Epithelial cell of esophagus (primary cell): ENCODE measurements around the gene ZBTB7A.

Source experiments
- DNase-seq: peaks from one replicate; pipeline ENCODE4 v3.0.0; 2010; ENCODE audit warnings: low read depth
- H3K4me3 ChIP-seq: 2 replicates; pipeline ENCODE4 v1.5.1; 2011; ENCODE audit warnings: mild to moderate bottlenecking, low read length, control low read depth
- TF ChIP-seq, protein P1 (sequence below): IDR thresholded peaks from 2 replicates; pipeline ENCODE4 v1.5.1; 2011; ENCODE audit warnings: low read depth, mild to moderate bottlenecking, low read length, control low read depth, inconsistent platforms; ENCODE audit not compliant: insufficient read depth; ENCODE audit errors: missing control alignments

The ZBTB7A gene

DNA sequence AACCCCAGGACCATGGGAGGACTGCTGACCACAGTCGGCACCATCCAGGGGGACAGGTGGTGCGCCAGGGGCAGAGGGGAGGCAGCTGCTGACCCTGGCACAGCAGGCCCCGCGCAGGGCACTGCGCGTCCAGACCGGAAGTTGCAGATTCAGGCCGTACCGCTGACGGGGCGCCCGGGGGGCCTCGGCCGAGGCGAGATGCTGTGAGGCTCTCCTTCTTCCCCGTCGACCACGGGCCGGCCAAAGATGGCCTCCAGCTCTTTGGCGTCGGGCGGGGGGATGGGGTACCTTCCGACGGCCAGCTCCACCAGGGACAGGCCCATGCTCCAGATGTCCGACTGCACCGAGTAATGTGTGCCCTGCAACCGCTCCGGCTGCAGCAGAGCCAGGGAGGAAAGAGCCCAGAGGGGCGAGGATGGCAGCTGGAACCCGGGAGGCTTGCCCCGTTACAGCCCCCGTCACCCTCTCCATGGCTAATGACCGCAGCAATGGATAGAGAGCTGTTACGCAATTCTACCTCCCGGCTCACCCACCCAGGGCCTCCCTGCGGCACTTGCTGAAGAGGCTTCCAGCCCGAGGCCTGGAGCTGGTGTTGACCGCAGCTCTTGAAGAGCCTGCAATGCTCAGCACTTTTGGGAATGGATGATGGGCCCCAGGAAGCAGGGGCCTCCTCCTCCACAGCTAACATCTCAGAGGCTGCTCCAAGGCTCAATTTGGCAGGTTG is 32.5 kb upstream of the ZBTB7A start:
- no peak for DNase-seq
- TF ChIP-seq, protein P1, sequence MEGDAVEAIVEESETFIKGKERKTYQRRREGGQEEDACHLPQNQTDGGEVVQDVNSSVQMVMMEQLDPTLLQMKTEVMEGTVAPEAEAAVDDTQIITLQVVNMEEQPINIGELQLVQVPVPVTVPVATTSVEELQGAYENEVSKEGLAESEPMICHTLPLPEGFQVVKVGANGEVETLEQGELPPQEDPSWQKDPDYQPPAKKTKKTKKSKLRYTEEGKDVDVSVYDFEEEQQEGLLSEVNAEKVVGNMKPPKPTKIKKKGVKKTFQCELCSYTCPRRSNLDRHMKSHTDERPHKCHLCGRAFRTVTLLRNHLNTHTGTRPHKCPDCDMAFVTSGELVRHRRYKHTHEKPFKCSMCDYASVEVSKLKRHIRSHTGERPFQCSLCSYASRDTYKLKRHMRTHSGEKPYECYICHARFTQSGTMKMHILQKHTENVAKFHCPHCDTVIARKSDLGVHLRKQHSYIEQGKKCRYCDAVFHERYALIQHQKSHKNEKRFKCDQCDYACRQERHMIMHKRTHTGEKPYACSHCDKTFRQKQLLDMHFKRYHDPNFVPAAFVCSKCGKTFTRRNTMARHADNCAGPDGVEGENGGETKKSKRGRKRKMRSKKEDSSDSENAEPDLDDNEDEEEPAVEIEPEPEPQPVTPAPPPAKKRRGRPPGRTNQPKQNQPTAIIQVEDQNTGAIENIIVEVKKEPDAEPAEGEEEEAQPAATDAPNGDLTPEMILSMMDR: no peak

DNA sequence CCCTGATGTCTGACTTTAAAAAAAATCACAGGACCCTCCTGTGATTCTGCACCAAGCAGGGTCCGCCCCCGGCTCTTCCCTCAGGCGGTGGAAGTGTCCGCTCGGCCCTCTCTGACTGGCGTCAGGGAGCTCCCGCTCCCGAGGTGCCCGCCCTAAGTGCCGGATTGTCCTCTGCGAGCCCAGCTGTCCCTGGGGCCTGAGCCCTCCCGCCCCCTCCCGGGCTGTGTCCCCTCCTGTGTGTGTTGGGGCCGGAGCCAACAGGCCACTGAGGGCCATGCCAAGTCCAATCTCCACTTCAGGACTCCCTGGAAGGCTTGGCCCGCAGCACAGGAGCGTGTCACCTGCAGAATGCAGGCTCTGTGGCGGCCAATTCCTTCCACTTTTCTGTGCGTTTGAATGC is 31.8 kb upstream of the ZBTB7A start:
- DNase-seq: no peak
- no peak overlapping the region for H3K4me3 ChIP-seq
- TF ChIP-seq, protein P1: no peak

More for the DNA sequence above, 32.5 kb upstream of the ZBTB7A start:
- H3K4me3 ChIP-seq: no peak overlapping the region

DNA sequence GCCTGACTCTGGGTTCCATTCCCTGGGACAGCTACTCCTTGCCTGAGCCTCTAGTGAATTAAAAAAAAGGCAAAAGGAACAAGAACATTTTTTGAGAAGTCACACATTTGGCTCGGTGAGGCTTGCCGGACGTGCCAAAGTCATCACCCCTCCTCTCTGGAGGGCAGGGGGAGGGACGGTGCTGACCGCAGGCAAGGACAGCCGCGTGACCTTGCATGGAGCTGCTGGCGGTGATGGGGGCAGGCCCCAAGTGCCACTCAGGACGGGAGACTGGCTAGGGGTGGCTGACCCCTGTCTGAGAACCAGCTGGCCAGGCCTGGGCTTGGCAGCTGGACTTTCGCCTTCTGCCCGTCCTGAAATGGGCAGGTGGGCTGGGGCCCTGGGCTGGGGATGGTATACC is 30.8 kb upstream of the ZBTB7A start:
- no peak for DNase-seq
- H3K4me3 ChIP-seq: no peak overlapping the region
- TF ChIP-seq, protein P1: no peak

DNA sequence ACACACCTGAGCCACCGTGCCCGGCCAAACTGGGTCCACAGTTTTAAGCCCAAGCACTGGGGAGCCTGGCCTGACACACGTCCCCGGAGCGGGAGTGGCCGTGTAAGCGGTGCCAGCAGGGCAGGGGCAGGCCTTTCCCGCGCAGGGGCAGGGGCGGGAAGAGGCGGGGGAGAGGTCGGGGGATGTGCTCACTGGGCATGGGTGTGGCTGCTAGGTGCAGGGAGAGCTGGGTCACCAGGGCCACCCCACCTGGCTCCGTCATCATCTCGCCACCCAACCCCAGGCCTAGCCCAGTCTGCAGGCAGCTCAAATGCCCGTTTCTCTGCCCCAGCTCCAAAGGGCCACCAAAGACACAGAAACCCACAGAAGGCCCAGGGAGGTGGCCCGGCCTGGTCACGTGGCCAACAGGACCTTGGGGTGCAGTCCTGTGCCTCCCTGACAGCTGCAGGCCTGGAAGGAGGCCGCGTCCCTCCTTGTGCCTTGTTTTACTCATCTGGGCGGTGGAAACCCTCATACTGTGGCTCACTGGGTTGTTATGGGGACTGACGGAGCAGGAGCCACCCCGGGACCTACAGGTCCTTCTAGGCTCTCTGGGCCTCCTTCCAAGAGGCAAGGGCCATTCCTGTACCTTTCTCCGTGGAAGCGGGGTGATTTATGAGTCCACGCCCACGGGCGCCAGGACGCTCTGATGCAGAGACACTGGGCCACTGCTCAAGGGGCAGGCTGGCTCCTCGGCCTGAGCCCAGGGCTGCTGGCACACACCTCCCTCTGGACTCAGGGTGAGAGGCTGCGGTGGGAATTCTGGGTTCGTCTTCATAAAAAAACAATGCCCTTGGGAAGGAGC is 29.6 kb upstream of the ZBTB7A start:
- TF ChIP-seq, protein P1: no peak
- no peak for DNase-seq
- H3K4me3 ChIP-seq: no peak overlapping the region

DNA sequence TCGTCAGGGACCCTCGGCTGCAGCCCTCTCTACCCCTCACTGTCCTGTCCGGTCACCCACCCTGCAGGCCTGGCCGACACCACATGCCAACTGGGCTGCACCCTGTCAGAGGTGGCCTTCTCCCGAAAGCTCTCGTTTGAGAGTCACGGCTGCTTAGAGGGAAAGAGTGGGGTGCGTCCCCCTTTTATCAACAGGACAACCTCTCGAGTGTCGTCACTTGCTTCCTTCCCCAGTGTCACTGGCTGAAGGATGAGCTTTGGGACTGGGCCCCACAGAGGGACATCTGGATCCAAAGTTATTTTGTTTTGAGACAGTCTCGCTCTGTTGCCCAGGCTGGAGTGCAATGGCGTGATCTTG is 28.8 kb upstream of the ZBTB7A start:
- TF ChIP-seq, protein P1: no peak
- no peak for DNase-seq

DNA sequence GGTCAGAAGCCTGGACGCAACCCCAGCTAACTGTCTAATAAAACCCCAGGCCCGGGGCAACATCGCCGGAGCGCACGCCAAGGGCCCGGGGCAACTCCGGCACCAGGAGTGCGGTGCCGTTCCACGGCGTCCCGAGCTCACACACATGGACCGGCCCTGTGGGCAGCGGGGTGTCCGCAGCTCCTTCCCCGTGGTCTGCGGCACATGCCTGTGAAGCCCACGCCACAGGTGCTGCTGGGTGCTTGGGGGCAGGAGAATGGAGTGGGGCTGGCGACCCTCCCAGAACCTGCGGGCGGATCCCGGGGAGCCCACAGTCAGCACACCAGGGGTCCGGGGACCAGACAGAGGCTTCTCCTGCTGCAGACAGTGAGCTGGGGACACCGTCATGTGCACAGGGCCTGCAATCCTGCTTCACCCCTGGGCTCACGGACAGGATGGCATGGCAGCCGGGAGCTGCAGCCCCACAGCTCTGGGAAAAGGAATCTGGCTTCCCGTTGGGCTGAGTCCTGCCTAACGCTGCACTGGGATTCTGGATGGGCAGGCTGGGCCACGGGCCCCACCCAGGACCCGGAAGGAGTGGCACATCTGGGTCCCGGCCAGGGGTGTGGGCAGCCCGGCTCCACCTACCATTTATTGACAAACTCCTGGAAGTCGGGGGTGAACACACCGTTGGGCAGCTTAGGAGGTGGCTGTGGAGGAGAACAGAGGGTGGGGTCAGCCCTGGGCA is 28.2 kb upstream of the ZBTB7A start:
- TF ChIP-seq, protein P1: no peak
- no peak overlapping the region for H3K4me3 ChIP-seq

More for the DNA sequence above, 28.8 kb upstream of the ZBTB7A start:
- H3K4me3 ChIP-seq: no peak overlapping the region

More for the DNA sequence above, 28.2 kb upstream of the ZBTB7A start:
- no peak for DNase-seq
